GM18508 (cell line): ENCODE measurements around the gene RBBP7.

Experiments used
- ATAC-seq: cut with Tn5 transposase; IDR thresholded peaks from one replicate; pipeline ENCODE4 v1.9.1; 2021; ENCODE audit warnings: moderate number of reproducible peaks; ENCODE audit not compliant: insufficient read depth, unreplicated experiment

RBBP7 gene

GRCh38 chrX:16870095-16870861 lies at the start of gene RBBP7:
RBBP7 (minus strand) TSS chrX:16870362; CDS start chrX:16870053, 309 bp downstream.
- ATAC-seq, result peak; percentile 64

- ATAC-seq, result no peak
Measured at GRCh38 chrX:16918979-16919378, 48.8 kb upstream of the RBBP7 start.

GRCh38 chrX:16917120-16917519 lies 47.0 kb upstream of the RBBP7 start:
- no peak for ATAC-seq

- no peak for ATAC-seq
Measured at GRCh38 chrX:16916561-16916960, 46.4 kb upstream of the RBBP7 start.

GRCh38 chrX:16914058-16914457 lies 43.9 kb upstream of the RBBP7 start:
- no peak for ATAC-seq

GRCh38 chrX:16910376-16910775 lies 40.2 kb upstream of the RBBP7 start:
- ATAC-seq, result no peak

- ATAC-seq, result no peak
Measured at GRCh38 chrX:16903274-16904022, 33.3 kb upstream of the RBBP7 start.

GRCh38 chrX:16897445-16897844 lies 27.3 kb upstream of the RBBP7 start:
- no peak for ATAC-seq

- peak; percentile 84 for ATAC-seq
Measured at GRCh38 chrX:16892504-16893362, 22.6 kb upstream of the RBBP7 start.

- no peak for ATAC-seq
Measured at GRCh38 chrX:16885628-16886027, 15.5 kb upstream of the RBBP7 start.

GRCh38 chrX:16883487-16883804 lies 13.3 kb upstream of the RBBP7 start:
- ATAC-seq, result no peak

GRCh38 chrX:16882702-16883486 lies 12.7 kb upstream of the RBBP7 start:
- no peak for ATAC-seq

- ATAC-seq, result no peak
Measured at GRCh38 chrX:16882169-16882568, 12.0 kb upstream of the RBBP7 start.

GRCh38 chrX:16876696-16877095 lies 6.5 kb upstream of the RBBP7 start:
- ATAC-seq, result no peak

GRCh38 chrX:16874458-16875095 lies 4.4 kb upstream of the RBBP7 start:
- no peak for ATAC-seq

- ATAC-seq, result no peak
Measured at GRCh38 chrX:16873106-16873505, 2.9 kb upstream of the RBBP7 start.

GRCh38 chrX:16870862-16871815 lies 977 bp upstream of the RBBP7 start:
- ATAC-seq, result no peak

GRCh38 chrX:16869393-16870094 lies 618 bp downstream of the RBBP7 start:
- peak; percentile 13 for ATAC-seq
